PC-9 (cell line): ENCODE measurements around the gene GTF3A. TPM values are rescaled to one million over a fixed set of nuclear protein-coding genes. Genes with fewer than 3 reads are reported as not detected.
A peak's percentile ranks its signal among the peaks of the same experiment; 100 is the strongest.

Experiments used
- BruUV-seq: library from RNA; stranded (reverse); fragments of 400-500 nt; replicated peaks from 2 replicates; lab custom pipeline; 2021; lab: Mats Ljungman, UMichigan
- CTCF ChIA-PET: fragments of 300-600 bp; sonication (Branson Sonifier 250); formaldehyde crosslinking; loops from one replicate; lab custom pipeline; 2022; ENCODE audit warnings: antibody characterized with exemption; lab: Charles Lee
- POLR2A ChIA-PET: fragments of 300-600 bp; sonication (Branson Sonifier 250); formaldehyde crosslinking; loops from one replicate; lab custom pipeline; 2022; ENCODE audit warnings: antibody characterized with exemption; ENCODE audit not compliant: unreplicated experiment; lab: Charles Lee
- DNase-seq, 2 experiments: peaks; one replicate each; pipeline versions ENCODE4 v3.0.0 to v3.0.0-alpha.2; 2015 to 2022; ENCODE audit warnings: mixed read lengths in 1 of 2
- H2AFZ ChIP-seq: fragments of 200-600 bp; sonication (generic); 2 replicates; pipeline ENCODE4 v1.8.1; 2017; ENCODE audit warnings: antibody characterized with exemption
- H3F3A ChIP-seq: fragments of 200-600 bp; sonication (generic); 2 replicates; pipeline ENCODE4 v1.8.1; 2017; ENCODE audit warnings: antibody characterized with exemption, mild to moderate bottlenecking, low read depth; ENCODE audit not compliant: insufficient read depth
- H3K27ac ChIP-seq: fragments of 200-600 bp; sonication (generic); 2 replicates; pipeline ENCODE4 v1.6.1; 2016; ENCODE audit warnings: mixed run types
- H3K27me3 ChIP-seq: fragments of 200-600 bp; sonication (generic); 2 replicates; pipeline ENCODE4 v1.6.1; 2016; ENCODE audit warnings: low read depth, mixed run types; ENCODE audit not compliant: insufficient read depth
- H3K36me3 ChIP-seq: fragments of 200-600 bp; sonication (generic); 2 replicates; pipeline ENCODE4 v1.6.1; 2016; ENCODE audit warnings: low read depth, mixed run types
- H3K4me1 ChIP-seq: fragments of 200-600 bp; sonication (generic); replicated peaks from 2 replicates; pipeline ENCODE4 v1.6.1; 2016; ENCODE audit warnings: mixed run types; ENCODE audit not compliant: insufficient read depth
- H3K4me2 ChIP-seq: fragments of 200-600 bp; sonication (generic); 2 replicates; pipeline ENCODE4 v1.6.1; 2017; ENCODE audit warnings: mixed run types
- H3K4me3 ChIP-seq: fragments of 200-600 bp; sonication (generic); 2 replicates; pipeline ENCODE4 v1.6.1; 2016; ENCODE audit warnings: mixed run types
- H3K79me2 ChIP-seq: fragments of 200-600 bp; sonication (generic); 2 replicates; pipeline ENCODE4 v1.6.1; 2017; ENCODE audit warnings: low read depth, mixed run types
- H3K9me2 ChIP-seq: fragments of 200-600 bp; sonication (generic); 2 replicates; pipeline ENCODE4 v1.8.1; 2017; ENCODE audit warnings: mild to moderate bottlenecking; ENCODE audit not compliant: insufficient read depth
- H3K9me3 ChIP-seq: fragments of 200-600 bp; sonication (generic); 2 replicates; pipeline ENCODE4 v1.8.1; 2016; ENCODE audit warnings: low read depth; ENCODE audit not compliant: insufficient read depth
- H4K20me1 ChIP-seq: fragments of 200-600 bp; sonication (generic); 2 replicates; pipeline ENCODE4 v1.8.1; 2017; ENCODE audit not compliant: insufficient read depth
- CTCF ChIP-seq: fragments of 200-600 bp; sonication (generic); conservative IDR thresholded peaks from 2 replicates; pipeline ENCODE4 v1.6.1; 2017; ENCODE audit warnings: mixed run types, antibody characterized with exemption, mild to moderate bottlenecking, moderate library complexity
- EZH2 ChIP-seq: fragments of 200-600 bp; sonication (generic); IDR thresholded peaks from 2 replicates; pipeline ENCODE4 v1.8.0; 2017; ENCODE audit warnings: antibody characterized with exemption, low read depth
- intact Hi-C: fragments of 100-400 bp; cut with micrococcal nuclease; formaldehyde crosslinking; loops from one replicate; pipeline ENCODE4 v1.10.0; 2022; ENCODE audit not compliant: unreplicated experiment
- total RNA-seq: library from RNA; stranded (reverse); gene quantifications from 2 replicates; pipeline ENCODE4 v1.2.3, GENCODE V29; 2021

GTF3A gene
- total RNA-seq, 1 experiment from 2014 or later: 130 TPM

DNA sequence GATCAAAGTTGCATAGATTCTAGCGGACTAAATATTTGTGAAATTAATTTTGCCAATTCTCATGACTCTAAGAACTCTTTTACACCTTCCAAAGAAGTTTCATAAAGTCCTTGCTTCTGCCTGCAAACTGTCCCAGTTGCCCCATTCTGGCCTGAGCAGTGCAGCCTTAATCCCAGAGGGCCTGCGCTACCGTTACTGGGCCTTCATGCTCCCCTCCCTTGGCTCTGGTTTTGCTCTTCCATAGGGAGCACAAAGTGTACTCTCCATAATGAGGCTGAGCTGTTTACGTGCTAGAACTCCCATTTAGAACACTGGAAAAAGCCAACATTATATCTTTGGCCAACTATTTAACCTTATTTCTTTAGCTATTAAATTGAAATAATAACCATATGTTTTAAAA lies 23.9 kb downstream of the GTF3A start:
- Histone ChIP-seq H3K27me3 (no peaks in the 10 kb centered on the region), H3K4me1 (peaks cover 25% of the 10 kb centered on the region), H3K27ac (no peak overlapping the region), H3K4me3 (peak overlapping the region; percentile 83; the same call in 1 of the 2 replicates), H3K36me3 (no peaks in the 10 kb centered on the region), H3K79me2 (peaks cover 41% of the 10 kb centered on the region), H3F3A (peaks cover 36% of the 10 kb centered on the region), H3K9me2 (no peaks in the 10 kb centered on the region), H2AFZ (no peak overlapping the region), H4K20me1 (no peaks in the 10 kb centered on the region), H3K4me2 (peak overlapping the region; percentile 100), H3K9me3 (no peaks in the 10 kb centered on the region)
- DNase-seq: no peak
- intact Hi-C loops: no loop called here
- ChIA-PET CTCF (no interaction called here), POLR2A (no interaction called here)
- TF ChIP-seq CTCF (no peak), EZH2 (no peak)
- BruUV-seq: no TSS peak

GRCh38 chr13:27449081-27449603 lies 24.7 kb downstream of the GTF3A start:
- CTCF ChIA-PET: no interaction called here
- no peak for DNase-seq
- Histone ChIP-seq H2AFZ (peak overlapping the region; percentile 97), H3F3A (peaks cover 36% of the 10 kb centered on the region), H3K79me2 (peaks cover 41% of the 10 kb centered on the region), H3K4me2 (peak overlapping the region; percentile 100), H4K20me1 (no peaks in the 10 kb centered on the region), H3K36me3 (no peaks in the 10 kb centered on the region), H3K27me3 (no peaks in the 10 kb centered on the region), H3K4me1 (peaks cover 25% of the 10 kb centered on the region), H3K9me3 (no peaks in the 10 kb centered on the region), H3K4me3 (peak overlapping the region; percentile 83), H3K9me2 (no peaks in the 10 kb centered on the region), H3K27ac (peak overlapping the region; percentile 94)
- TF ChIP-seq CTCF (no peak), EZH2 (no peak)
- POLR2A ChIA-PET: interaction anchor here (0.6 kb wide), 1 partner anchor 23 kb away, joined by 5 read pairs; no protein-coding TSS in a partner anchor
- TSS peak; percentile 53 for BruUV-seq
- intact Hi-C loops: no loop called here

DNA sequence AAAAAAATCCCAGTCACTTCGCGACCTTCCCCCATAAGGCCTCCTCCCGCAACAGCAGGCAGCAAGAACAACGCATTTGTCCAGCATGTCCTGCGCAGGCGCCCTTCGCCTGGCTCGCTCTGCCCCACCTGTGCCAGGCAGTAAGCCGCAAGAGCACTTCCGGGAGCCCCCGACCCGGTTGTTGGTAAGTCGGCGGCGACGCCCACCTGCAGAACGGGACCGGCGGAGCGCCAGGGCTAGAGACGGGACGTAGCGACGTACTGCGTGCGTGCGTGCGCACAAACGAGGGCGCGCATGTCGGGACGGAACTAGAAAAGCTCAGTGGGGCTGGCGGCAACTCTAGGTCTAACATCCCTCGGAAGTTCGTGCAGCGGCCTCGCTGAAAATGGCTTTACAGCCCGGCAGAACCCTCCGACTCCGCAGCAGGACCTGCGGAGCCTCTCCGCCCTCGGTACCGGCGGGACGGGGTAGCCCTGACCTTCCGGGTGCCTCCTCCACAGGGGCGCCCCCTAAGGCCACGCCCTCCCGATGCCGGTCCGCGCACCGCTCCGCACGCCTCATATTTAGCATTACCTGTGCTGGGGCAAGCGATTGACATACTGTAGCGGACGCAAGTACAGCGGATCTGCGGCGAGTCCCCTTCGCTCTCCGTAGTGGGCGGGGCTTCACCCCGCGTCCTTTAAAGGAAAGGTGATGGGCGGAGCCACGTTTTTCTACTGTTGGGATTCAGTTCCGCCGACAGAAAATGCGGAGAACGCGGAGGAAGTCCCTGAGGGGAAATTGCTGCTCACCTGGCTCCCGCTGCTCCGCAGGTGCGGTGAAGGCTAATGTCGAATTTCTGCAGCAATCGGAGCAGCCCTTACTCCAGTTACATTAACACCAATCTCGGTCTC lies 25.8 kb downstream of the GTF3A start, which contains the start of gene MTIF3:
MTIF3 (minus strand) TSS at position 629 of the 893 bp plus-strand sequence. CDS start 10,116 bp downstream, outside the sequence.
- no peak for TF ChIP-seq CTCF
- no peak for TF ChIP-seq EZH2
- H3K4me2 ChIP-seq: peak within 1 kb of the TSS; percentile 100
- no peaks in the 10 kb centered on the region for H3K9me2 ChIP-seq
- intact Hi-C loops: loop anchor here (1.0 kb wide), 2 partner anchors 25 to 171 kb away; partner anchors contain the start of gene POLR1D
- peak within 1 kb of the TSS; percentile 97 for H2AFZ ChIP-seq
- H3K79me2 ChIP-seq: peaks cover 40% of the 10 kb centered on the region
- H3K4me1 ChIP-seq: peaks cover 25% of the 10 kb centered on the region
- BruUV-seq: no TSS peak
- no peaks in the 10 kb centered on the region for H3K36me3 ChIP-seq
- POLR2A ChIA-PET: interaction anchor here (0.6 to 0.7 kb wide), 3 partner anchors 14 to 67 kb away, joined by 3 to 6 read pairs (median 5); no protein-coding TSS in a partner anchor
- no peaks in the 10 kb centered on the region for H4K20me1 ChIP-seq
- H3K27ac ChIP-seq: peak within 1 kb of the TSS; percentile 94
- H3F3A ChIP-seq: peaks cover 36% of the 10 kb centered on the region
- peak within 1 kb of the TSS; percentile 83 for H3K4me3 ChIP-seq
- CTCF ChIA-PET: no interaction called here
- no peaks in the 10 kb centered on the region for H3K9me3 ChIP-seq
- peak; percentile 90 to 92 for DNase-seq
- no peaks in the 10 kb centered on the region for H3K27me3 ChIP-seq
